SK-N-SH treated with all-trans-retinoic acid at 6 μM for 48 hours (cell line): Measurements from ENCODE around the gene PSME1.

ENCODE experiments used
- ARNTL ChIP-seq: fragments of 450-650 bp; formaldehyde crosslinking; IDR thresholded peaks from 2 replicates; pipeline ENCODE4 v1.5.0; 2020; ENCODE audit warnings: low read depth, mild to moderate bottlenecking, moderate library complexity, borderline replicate concordance
- ESRRG ChIP-seq: fragments of 250-450 bp; sonication (Bioruptor Pico); IDR thresholded peaks from 2 replicates; pipeline ENCODE4 v1.6.1; 2021; ENCODE audit warnings: mild to moderate bottlenecking
- OSR1 ChIP-seq: fragments of 250-450 bp; sonication (Bioruptor Pico); IDR thresholded peaks from 2 replicates; pipeline ENCODE4 v1.8.0; 2022; ENCODE audit warnings: moderate library complexity, mild to moderate bottlenecking, inconsistent platforms
- POU6F1 ChIP-seq: fragments of 250-450 bp; sonication (Bioruptor Pico); IDR thresholded peaks from 2 replicates; pipeline ENCODE4 v1.8.0; 2021; ENCODE audit warnings: low read depth, mild to moderate bottlenecking, moderate library complexity, borderline replicate concordance
- PPARA ChIP-seq: fragments of 250-450 bp; sonication (Bioruptor Pico); IDR thresholded peaks from 2 replicates; pipeline ENCODE4 v1.5.0; 2020; ENCODE audit warnings: mild to moderate bottlenecking, borderline replicate concordance
- TCF4 ChIP-seq: fragments of 250-450 bp; sonication (Bioruptor Pico); IDR thresholded peaks from 2 replicates; pipeline ENCODE4 v1.8.0; 2021; ENCODE audit warnings: mild to moderate bottlenecking, moderate library complexity, borderline replicate concordance
- ZC3H10 ChIP-seq: fragments of 250-450 bp; sonication (Bioruptor Pico); IDR thresholded peaks from 2 replicates; pipeline ENCODE4 v1.5.1; 2021; ENCODE audit warnings: mild to moderate bottlenecking, moderate library complexity
- ZFP3 ChIP-seq: fragments of 250-450 bp; sonication (Bioruptor Pico); IDR thresholded peaks from 2 replicates; pipeline ENCODE4 v1.5.0; 2020; ENCODE audit warnings: mild to moderate bottlenecking, moderate library complexity
- ZFP30 ChIP-seq: fragments of 450-650 bp; formaldehyde crosslinking; IDR thresholded peaks from 2 replicates; pipeline ENCODE4 v1.5.0; 2022; ENCODE audit warnings: mild to moderate bottlenecking, moderate library complexity
- ZNF565 ChIP-seq: fragments of 450-650 bp; formaldehyde crosslinking; conservative IDR thresholded peaks from 2 replicates; pipeline ENCODE4 v1.5.0; 2020; ENCODE audit warnings: low read depth, mild to moderate bottlenecking, moderate library complexity
- ZNF70 ChIP-seq: fragments of 450-650 bp; formaldehyde crosslinking; IDR thresholded peaks from 2 replicates; pipeline ENCODE4 v1.5.0; 2020; ENCODE audit warnings: mild to moderate bottlenecking, moderate library complexity
- ZNF8 ChIP-seq: fragments of 450-650 bp; formaldehyde crosslinking; IDR thresholded peaks from 2 replicates; pipeline ENCODE4 v1.5.0; 2020; ENCODE audit warnings: mild to moderate bottlenecking, moderate library complexity
- TF ChIP-seq, protein P1 (sequence below): fragments of 250-450 bp; sonication (Bioruptor Pico); IDR thresholded peaks from 2 replicates; pipeline ENCODE4 v1.5.1; 2020; ENCODE audit warnings: low read depth, mild to moderate bottlenecking, moderate library complexity
- TF ChIP-seq, protein P2 (sequence below): fragments of 250-450 bp; sonication (Bioruptor Pico); IDR thresholded peaks from 2 replicates; pipeline ENCODE4 v1.8.0; 2020; ENCODE audit warnings: mild to moderate bottlenecking, moderate library complexity, borderline replicate concordance

- no peak for TF ChIP-seq ZFP30 (CRISPR knock-in tag)
- no peak for TF ChIP-seq ZNF70 (CRISPR knock-in tag)
- TF ChIP-seq TCF4 (CRISPR knock-in tag): no peak
- no peak for TF ChIP-seq OSR1 (CRISPR knock-in tag)
- TF ChIP-seq PPARA: no peak
- TF ChIP-seq, protein P1, sequence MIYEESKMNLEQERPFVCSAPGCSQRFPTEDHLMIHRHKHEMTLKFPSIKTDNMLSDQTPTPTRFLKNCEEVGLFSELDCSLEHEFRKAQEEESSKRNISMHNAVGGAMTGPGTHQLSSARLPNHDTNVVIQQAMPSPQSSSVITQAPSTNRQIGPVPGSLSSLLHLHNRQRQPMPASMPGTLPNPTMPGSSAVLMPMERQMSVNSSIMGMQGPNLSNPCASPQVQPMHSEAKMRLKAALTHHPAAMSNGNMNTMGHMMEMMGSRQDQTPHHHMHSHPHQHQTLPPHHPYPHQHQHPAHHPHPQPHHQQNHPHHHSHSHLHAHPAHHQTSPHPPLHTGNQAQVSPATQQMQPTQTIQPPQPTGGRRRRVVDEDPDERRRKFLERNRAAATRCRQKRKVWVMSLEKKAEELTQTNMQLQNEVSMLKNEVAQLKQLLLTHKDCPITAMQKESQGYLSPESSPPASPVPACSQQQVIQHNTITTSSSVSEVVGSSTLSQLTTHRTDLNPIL: no peak
- TF ChIP-seq, protein P2, sequence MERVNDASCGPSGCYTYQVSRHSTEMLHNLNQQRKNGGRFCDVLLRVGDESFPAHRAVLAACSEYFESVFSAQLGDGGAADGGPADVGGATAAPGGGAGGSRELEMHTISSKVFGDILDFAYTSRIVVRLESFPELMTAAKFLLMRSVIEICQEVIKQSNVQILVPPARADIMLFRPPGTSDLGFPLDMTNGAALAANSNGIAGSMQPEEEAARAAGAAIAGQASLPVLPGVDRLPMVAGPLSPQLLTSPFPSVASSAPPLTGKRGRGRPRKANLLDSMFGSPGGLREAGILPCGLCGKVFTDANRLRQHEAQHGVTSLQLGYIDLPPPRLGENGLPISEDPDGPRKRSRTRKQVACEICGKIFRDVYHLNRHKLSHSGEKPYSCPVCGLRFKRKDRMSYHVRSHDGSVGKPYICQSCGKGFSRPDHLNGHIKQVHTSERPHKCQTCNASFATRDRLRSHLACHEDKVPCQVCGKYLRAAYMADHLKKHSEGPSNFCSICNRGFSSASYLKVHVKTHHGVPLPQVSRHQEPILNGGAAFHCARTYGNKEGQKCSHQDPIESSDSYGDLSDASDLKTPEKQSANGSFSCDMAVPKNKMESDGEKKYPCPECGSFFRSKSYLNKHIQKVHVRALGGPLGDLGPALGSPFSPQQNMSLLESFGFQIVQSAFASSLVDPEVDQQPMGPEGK (CRISPR knock-in tag): no peak
- no peak for TF ChIP-seq ZFP3 (CRISPR knock-in tag)
- no peak for TF ChIP-seq ESRRG
- TF ChIP-seq ZC3H10 (CRISPR knock-in tag): no peak
- no peak for TF ChIP-seq ARNTL (CRISPR knock-in tag)
- no peak for TF ChIP-seq ZNF565
- no peak for TF ChIP-seq POU6F1 (CRISPR knock-in tag)
- TF ChIP-seq ZNF8: no peak
Observed at GRCh38 chr14:24165785-24166184, 29.8 kb downstream of the PSME1 start.
